ENCODE data around the gene CFAP74. TPM values are rescaled to one million over a fixed set of nuclear protein-coding genes. Genes with fewer than 3 reads are reported as not detected.
A peak's percentile ranks its signal among the peaks of the same experiment; 100 is the strongest.

CFAP74 gene
- total RNA-seq, 6 experiments from 2014 or later, result 0.16 to 3.5 (median 0.32) TPM; not detected in 1

- TF ChIP-seq POLR2A (IDR thresholded peaks at IDR 0.05) (no peak), CTCF (IDR thresholded peaks at IDR 0.05) (no peak)
- intact Hi-C loops (cut with DNase I), result loop anchor here in 1 of 2 donors (10.0 kb wide), 1 partner anchor 59 kb away; no protein-coding TSS in a partner anchor
- no peaks in the 10 kb centered on the region for H3K4me1 ChIP-seq
- DNase-seq (no peak), ATAC-seq (peak in 3 of 4 donors; percentile 6 to 63 (median 38))
- H3K27ac ChIP-seq, result no peak overlapping the region
- no peak overlapping the region for H3K4me3 ChIP-seq
- H3K9me3 ChIP-seq, result no peaks in the 10 kb centered on the region
- H3K36me3 ChIP-seq, result no peaks in the 10 kb centered on the region
- H3K27me3 ChIP-seq, result no peaks in the 10 kb centered on the region
- 43% methylated on average over 9 of the region's 38 CpGs for WGBS (ENCODE audit: insufficient coverage, low coverage, low lambda C conversion rate, missing lambda C conversion rate)
Observed at GRCh38 chr1:1966071-1966740, 37.4 kb downstream of the CFAP74 start.

GRCh38 chr1:1965546-1965945 is 38.0 kb downstream of the CFAP74 start:
- Histone ChIP-seq H3K9me3 (no peaks in the 10 kb centered on the region), H3K36me3 (no peaks in the 10 kb centered on the region), H3K27ac (no peak overlapping the region), H3K4me1 (no peaks in the 10 kb centered on the region), H3K4me3 (no peak overlapping the region), H3K27me3 (no peaks in the 10 kb centered on the region)
- WGBS (ENCODE audit: insufficient coverage, low coverage, low lambda C conversion rate, missing lambda C conversion rate), result 61% methylated on average over 4 of the region's 10 CpGs
- no peak for TF ChIP-seq POLR2A (IDR thresholded peaks at IDR 0.05)
- TF ChIP-seq CTCF (IDR thresholded peaks at IDR 0.05), result no peak
- intact Hi-C loops (cut with DNase I), result loop anchor here in 1 of 2 donors (10.0 kb wide), 1 partner anchor 59 kb away; no protein-coding TSS in a partner anchor
- ATAC-seq, result no peak
- no peak for DNase-seq

- WGBS (ENCODE audit: insufficient coverage, low coverage, low lambda C conversion rate, missing lambda C conversion rate), result 71% methylated on average over 10 of the region's 25 CpGs
- intact Hi-C loops (cut with DNase I), result loop anchor here (5.0 to 10.0 kb wide), 2 partner anchors 60 to 77 kb away; no protein-coding TSS in a partner anchor
- Histone ChIP-seq H3K9me3 (no peaks in the 10 kb centered on the region), H3K27me3 (no peaks in the 10 kb centered on the region), H3K27ac (no peak overlapping the region), H3K4me3 (no peak overlapping the region), H3K4me1 (no peaks in the 10 kb centered on the region), H3K36me3 (no peaks in the 10 kb centered on the region)
- TF ChIP-seq CTCF (IDR thresholded peaks at IDR 0.05), result no peak
- DNase-seq, result no peak
- ATAC-seq, result no peak
Observed at GRCh38 chr1:1964811-1965210, 38.8 kb downstream of the CFAP74 start.

- Histone ChIP-seq H3K9me3 (no peaks in the 10 kb centered on the region), H3K27me3 (no peaks in the 10 kb centered on the region), H3K4me1 (no peaks in the 10 kb centered on the region), H3K27ac (no peak overlapping the region), H3K4me3 (no peak overlapping the region), H3K36me3 (no peaks in the 10 kb centered on the region)
- TF ChIP-seq POLR2A (IDR thresholded peaks at IDR 0.05) (no peak), CTCF (IDR thresholded peaks at IDR 0.05) (no peak)
- WGBS (ENCODE audit: insufficient coverage, low coverage, low lambda C conversion rate, missing lambda C conversion rate), result 43% methylated on average over 13 of the region's 17 CpGs
- intact Hi-C loops (cut with DNase I), result loop anchor here (5.0 to 10.0 kb wide), 2 partner anchors 61 to 79 kb away; no protein-coding TSS in a partner anchor
- DNase-seq (no peak), ATAC-seq (no peak)
Observed at GRCh38 chr1:1963570-1963969, 40.0 kb downstream of the CFAP74 start.
